Esophagus mucosa (tissue), 1 donor: Measurements from ENCODE around the gene TGM6. TPM values are rescaled to one million over a fixed set of nuclear protein-coding genes. Genes with fewer than 3 reads are reported as not detected.
A peak's percentile ranks its signal among the peaks of the same experiment; 100 is the strongest.

Experiments
- ATAC-seq: fragments of 200-7000 bp; cut with Tn5 transposase; one replicate; pipeline ENCODE4 v1.9.1; 2020
- total RNA-seq: library from RNA; stranded (reverse); gene quantifications from one replicate; pipeline ENCODE4 v1.2.4, GENCODE V29; 2023
- donor health status: DM: yes; HTN: yes; CAD: no.

TGM6 gene
- not detected for total RNA-seq

DNA sequence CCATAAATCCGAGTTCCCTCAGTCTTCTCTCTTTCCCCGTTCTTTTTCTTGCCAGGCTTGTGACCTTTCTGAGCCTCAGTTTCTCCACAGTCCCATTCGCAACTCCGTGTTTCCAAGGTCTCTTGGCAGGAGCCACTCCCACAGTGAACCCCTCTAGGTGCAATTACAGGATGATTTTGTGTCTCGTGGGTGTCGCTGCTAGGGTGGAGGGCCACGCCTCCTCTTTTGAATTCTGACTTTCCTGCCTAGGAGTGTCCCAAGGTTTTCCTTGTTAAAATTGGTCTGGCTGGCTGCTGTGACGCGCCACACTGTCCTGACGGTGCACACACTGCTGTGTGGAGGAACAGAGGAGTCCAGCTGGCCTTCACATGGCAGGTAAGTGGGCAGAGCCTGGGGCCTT lies at the start of gene TGM6:
Gene TGM6, plus strand, starts transcription at position 301 of the 400 bp plus-strand sequence. Its CDS starts 68 bp downstream, at position 369.
- ATAC-seq = no peak

GRCh38 chr20:2331106-2331505 lies 49.6 kb upstream of the TGM6 start:
- ATAC-seq = peak; percentile 11

GRCh38 chr20:2331901-2332565 lies 48.7 kb upstream of the TGM6 start:
- peak; percentile 8 for ATAC-seq

- peak; percentile 34 for ATAC-seq
Measured at GRCh38 chr20:2332711-2333110, 48.0 kb upstream of the TGM6 start.

DNA sequence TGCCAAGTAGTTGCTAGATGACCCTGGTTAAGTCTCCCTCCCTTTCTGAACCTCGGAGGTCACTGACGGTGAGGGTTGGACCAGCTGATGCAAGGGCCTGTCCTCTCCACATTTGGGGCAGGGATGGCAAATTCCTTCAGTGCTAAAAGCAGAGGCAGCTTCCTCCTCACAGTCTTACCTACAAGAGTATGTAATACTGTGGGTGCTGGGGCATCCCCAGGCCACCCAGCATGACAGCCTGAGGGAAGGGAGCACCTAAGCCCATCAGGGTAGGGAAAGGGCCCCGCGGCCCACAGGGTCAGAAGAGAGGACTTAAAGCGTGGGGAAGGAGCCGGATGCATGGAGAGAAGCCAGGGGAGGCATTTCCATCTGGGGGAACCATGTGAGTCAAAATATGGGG lies 46.9 kb upstream of the TGM6 start:
- ATAC-seq = no peak

DNA sequence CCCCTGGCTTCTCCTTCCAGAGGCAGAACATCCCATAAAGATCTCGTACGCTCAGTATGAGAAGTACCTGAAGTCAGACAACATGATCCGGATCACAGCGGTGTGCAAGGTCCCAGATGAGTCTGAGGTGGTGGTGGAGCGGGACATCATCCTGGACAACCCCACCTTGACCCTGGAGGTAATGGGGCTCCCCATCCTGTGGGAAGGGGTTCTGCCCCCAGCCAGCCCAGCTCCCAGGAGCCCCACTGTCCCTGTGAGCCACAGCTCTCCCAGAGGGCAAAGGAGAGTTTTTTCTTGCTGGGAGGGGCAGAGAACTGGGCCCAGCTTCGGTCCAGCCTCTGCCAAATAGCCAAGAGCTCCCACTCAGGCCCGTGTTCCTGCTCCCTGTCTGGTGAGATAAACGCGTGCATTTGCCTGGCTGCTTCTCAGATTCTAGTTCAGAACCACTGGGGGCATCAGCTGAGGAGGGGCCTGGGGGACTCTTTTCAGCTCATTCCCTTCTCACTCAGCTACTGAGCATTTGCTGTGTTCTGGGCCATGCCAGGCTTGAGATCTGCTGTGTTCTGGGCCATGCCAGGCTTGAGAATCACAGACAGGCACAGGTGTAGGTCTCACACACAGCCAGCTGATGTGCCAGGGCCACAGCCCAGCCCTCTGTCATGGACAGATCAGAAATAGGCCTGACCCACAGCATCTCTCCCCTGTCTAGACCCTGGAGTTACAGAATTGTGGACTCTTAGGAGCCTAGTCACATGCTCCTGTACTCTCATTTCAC lies 45.4 kb upstream of the TGM6 start:
- ATAC-seq = no peak

- no peak for ATAC-seq
Measured at GRCh38 chr20:2336471-2336870, 44.2 kb upstream of the TGM6 start.

- no peak for ATAC-seq
Measured at GRCh38 chr20:2337142-2337541, 43.6 kb upstream of the TGM6 start.

GRCh38 chr20:2338411-2339066 lies 42.2 kb upstream of the TGM6 start:
- no peak for ATAC-seq

DNA sequence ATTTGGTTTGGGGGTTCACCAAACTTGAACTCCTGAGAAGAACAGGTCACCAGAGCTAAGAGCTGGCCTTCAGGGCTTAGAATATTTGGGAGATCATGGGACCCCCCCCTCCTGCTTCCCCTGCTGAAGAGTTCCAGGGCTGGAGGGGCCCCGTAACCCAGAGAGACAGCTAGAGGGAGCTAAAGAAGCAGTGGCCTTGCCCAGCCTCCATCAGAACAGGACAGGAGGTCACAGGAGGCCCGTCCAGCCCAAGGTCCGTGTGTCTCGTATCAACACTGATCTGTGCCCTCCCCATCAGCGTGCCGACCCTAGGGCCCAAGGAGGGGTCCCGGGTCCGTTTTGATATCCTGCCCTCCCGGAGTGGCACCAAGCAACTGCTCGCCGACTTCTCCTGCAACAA lies 40.6 kb upstream of the TGM6 start:
- ATAC-seq = no peak

- peak; percentile 2 for ATAC-seq
Measured at GRCh38 chr20:2340823-2341222, 39.9 kb upstream of the TGM6 start.

DNA sequence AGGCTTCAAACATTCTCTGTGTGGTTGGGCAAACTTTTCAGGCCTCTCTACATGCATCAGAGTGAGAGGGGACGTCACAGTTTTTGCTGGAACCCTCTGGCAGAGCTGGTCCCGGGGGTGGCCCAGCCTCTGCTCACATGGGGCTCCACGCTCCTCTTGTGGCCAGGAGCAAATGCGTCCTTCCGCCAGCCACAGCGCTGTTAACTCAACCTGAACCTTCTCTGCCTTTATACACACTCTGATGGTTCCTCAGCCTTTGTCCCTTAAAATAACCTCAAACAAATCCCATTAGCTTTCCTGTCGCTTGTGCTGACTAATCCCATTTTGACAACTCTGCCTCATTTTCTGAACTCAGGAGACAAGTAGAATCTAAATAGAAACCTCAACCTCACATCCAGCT lies 39.4 kb upstream of the TGM6 start:
- ATAC-seq = no peak

- peak; percentile 3 for ATAC-seq
Measured at GRCh38 chr20:2342243-2342642, 38.5 kb upstream of the TGM6 start.

- peak; percentile 3 for ATAC-seq
Measured at GRCh38 chr20:2346188-2346587, 34.5 kb upstream of the TGM6 start.

DNA sequence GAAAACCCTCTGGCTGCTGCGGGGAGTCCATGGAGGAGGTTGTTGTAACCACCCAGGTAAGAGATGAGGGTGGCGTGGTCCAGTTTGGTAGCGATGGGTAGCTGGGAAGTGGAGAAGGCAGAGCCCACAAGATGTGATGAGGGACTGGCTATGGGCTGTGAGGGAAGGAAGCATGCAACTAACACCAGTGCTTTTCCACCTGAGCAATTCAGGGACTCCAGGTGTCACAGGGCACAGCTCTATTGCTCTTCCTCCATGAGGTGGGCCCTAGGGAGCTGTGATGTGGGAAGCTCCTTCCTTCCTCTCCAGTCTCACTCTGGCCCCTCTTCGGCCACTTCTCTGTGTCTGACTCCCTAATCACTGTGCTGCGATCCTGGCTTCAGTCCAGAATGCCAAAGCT lies 32.4 kb upstream of the TGM6 start:
- ATAC-seq = no peak

GRCh38 chr20:2349801-2350200 lies 30.9 kb upstream of the TGM6 start:
- ATAC-seq = no peak

- no peak for ATAC-seq
Measured at GRCh38 chr20:2350606-2351005, 30.1 kb upstream of the TGM6 start.

GRCh38 chr20:2353231-2353630 lies 27.5 kb upstream of the TGM6 start:
- no peak for ATAC-seq

DNA sequence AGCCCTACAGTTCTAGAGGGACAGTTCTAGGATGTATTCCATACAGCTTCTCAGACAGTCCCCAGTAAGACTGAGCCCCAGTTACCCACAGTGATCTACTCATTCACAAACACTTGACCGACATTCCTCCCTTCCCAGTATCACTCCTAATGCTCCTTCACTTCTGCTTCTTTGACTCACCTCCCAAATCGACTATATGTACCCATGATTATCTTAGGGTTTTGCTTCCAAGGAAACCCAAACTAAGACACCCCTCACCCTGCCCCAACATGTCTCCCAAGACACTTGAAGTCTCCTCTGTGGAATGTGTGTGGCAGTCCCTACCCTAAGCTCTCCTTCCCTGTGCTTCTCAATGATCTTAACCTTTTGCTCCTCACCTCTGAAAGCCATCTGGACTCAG lies 23.6 kb upstream of the TGM6 start:
- no peak for ATAC-seq

DNA sequence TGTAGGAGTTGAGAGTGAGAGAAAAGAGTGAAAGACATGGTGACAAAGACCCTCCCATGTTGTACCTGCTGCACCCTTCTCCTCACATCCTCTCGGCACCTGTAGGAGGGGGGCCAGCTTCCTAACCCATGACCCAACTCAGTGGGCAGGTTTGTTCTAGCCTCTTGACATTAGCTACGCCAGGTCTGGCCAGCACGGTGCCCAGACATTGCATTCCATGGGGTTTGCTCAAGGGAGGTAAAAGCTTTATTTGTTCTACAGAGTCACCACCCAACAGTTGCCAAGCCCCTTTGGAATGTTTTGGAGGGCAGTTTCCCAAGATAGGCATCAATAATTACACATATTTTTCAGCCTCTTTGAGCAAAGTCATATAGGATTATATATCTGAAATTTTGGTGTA lies 22.7 kb upstream of the TGM6 start:
- ATAC-seq = no peak

- ATAC-seq = no peak
Measured at GRCh38 chr20:2361035-2361593, 19.6 kb upstream of the TGM6 start.

GRCh38 chr20:2363187-2363586 lies 17.5 kb upstream of the TGM6 start:
- ATAC-seq = no peak

DNA sequence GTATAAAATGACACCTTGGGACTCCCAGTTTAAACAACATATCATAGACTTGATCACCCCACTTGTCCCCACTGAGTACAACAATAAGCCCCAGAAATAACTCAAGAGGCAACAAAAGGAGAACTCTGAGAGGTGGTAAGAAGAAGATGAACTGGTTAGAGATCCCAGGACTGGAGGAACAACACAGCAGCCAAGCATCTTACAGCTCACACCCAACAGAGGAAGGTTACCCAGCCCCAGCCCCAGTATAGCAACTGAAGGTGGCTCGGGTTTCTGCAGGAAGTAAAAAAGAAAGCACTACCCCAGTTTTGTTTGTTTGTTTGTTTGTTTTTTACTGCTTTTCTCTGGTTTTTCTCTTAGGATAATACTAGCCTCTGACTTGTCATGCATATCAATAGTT lies 17.1 kb upstream of the TGM6 start:
- no peak for ATAC-seq

GRCh38 chr20:2364044-2364443 lies 16.7 kb upstream of the TGM6 start:
- peak; percentile 33 for ATAC-seq
